Measurements from ENCODE around the gene ETV2.

ETV2 gene

DNA sequence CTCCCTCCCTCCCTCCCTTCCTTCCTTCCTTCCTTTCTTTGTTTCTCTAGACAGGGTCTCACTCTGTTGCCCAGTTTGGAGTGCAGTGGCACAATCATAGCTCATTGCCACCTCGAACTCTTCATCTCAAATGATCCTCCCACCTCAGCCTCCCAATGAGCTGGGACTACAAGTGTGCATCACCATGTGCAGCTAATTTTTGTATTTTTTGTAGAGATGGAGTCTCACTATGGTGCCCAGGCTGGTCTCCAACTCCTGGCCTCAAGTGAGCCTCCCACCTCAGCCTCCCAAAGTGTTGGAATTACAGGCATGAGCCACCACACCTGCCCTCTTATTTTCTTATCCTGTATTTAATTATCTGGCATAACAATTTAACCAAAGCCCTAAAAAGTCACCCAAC lies 29.1 kb downstream of the ETV2 start:
- Histone ChIP-seq H3K4me1 (ENCODE audit: control insufficient read depth, low read length) (no peaks in the 10 kb centered on the region), H4K20me1 (ENCODE audit: control insufficient read depth, insufficient read depth, low read depth, low read length) (no peaks in the 10 kb centered on the region), H3K27ac (ENCODE audit: low read depth, low read length) (no peak overlapping the region), H3F3A (ENCODE audit: control insufficient read depth, insufficient read depth) (no peaks in the 10 kb centered on the region), H3K9me2 (replicated peaks; ENCODE audit: control insufficient read depth, low read length) (no peaks in the 10 kb centered on the region), H3K27me3 (ENCODE audit: control insufficient read depth, low read length) (peaks cover 20% of the 10 kb centered on the region), H3K9me3 (ENCODE audit: control insufficient read depth, insufficient read depth, low read length) (no peaks in the 10 kb centered on the region), H3K36me3 (ENCODE audit: control insufficient read depth, low read length) (no peaks in the 10 kb centered on the region), H3K4me3 (ENCODE audit: low read length) (no peak overlapping the region), H3K4me2 (ENCODE audit: low read length) (no peak overlapping the region), H3K79me2 (ENCODE audit: control insufficient read depth, low read length) (no peaks in the 10 kb centered on the region)
- no peak for TF ChIP-seq EZH2phosphoT487 (IDR thresholded peaks at IDR 0.05; ENCODE audit: borderline replicate concordance, low read length)
- TF ChIP-seq, protein P1, sequence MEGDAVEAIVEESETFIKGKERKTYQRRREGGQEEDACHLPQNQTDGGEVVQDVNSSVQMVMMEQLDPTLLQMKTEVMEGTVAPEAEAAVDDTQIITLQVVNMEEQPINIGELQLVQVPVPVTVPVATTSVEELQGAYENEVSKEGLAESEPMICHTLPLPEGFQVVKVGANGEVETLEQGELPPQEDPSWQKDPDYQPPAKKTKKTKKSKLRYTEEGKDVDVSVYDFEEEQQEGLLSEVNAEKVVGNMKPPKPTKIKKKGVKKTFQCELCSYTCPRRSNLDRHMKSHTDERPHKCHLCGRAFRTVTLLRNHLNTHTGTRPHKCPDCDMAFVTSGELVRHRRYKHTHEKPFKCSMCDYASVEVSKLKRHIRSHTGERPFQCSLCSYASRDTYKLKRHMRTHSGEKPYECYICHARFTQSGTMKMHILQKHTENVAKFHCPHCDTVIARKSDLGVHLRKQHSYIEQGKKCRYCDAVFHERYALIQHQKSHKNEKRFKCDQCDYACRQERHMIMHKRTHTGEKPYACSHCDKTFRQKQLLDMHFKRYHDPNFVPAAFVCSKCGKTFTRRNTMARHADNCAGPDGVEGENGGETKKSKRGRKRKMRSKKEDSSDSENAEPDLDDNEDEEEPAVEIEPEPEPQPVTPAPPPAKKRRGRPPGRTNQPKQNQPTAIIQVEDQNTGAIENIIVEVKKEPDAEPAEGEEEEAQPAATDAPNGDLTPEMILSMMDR (IDR thresholded peaks at IDR 0.05; ENCODE audit: low read depth, low read length, poor library complexity, severe bottlenecking), result no peak

DNA sequence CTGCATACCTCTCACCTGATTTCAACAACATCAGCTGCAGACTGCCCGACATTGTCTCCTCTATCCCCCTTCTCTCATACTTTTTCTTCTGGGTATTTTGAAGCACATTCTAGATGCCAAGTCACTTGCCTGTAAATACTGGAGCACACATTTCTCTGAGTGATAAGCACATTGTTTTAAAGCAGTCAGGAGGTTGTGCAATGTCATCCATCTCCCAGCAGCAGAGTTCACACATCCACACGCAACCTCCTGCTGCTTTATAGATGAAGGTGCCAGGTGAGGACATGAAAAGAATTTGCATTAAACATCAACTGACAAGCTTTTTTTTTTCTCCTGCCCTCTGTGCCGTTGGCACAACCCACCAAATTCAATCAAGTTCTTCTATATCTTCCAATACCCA lies 30.3 kb downstream of the ETV2 start:
- H3K27me3 ChIP-seq (ENCODE audit: control insufficient read depth, low read length), result peaks cover 20% of the 10 kb centered on the region
- H3K9me3 ChIP-seq (ENCODE audit: control insufficient read depth, insufficient read depth, low read length), result no peaks in the 10 kb centered on the region
- TF ChIP-seq EZH2phosphoT487 (IDR thresholded peaks at IDR 0.05; ENCODE audit: borderline replicate concordance, low read length), result no peak
- TF ChIP-seq, protein P1 (IDR thresholded peaks at IDR 0.05; ENCODE audit: low read depth, low read length, poor library complexity, severe bottlenecking), result no peak
- no peaks in the 10 kb centered on the region for H3K9me2 ChIP-seq (replicated peaks; ENCODE audit: control insufficient read depth, low read length)
- H4K20me1 ChIP-seq (ENCODE audit: control insufficient read depth, insufficient read depth, low read depth, low read length), result no peaks in the 10 kb centered on the region
- H3F3A ChIP-seq (ENCODE audit: control insufficient read depth, insufficient read depth), result no peaks in the 10 kb centered on the region
- H3K79me2 ChIP-seq (ENCODE audit: control insufficient read depth, low read length), result no peaks in the 10 kb centered on the region
- H3K4me1 ChIP-seq (ENCODE audit: control insufficient read depth, low read length), result no peaks in the 10 kb centered on the region
- no peak overlapping the region for H3K4me2 ChIP-seq (ENCODE audit: low read length)
- no peaks in the 10 kb centered on the region for H3K36me3 ChIP-seq (ENCODE audit: control insufficient read depth, low read length)
- H3K4me3 ChIP-seq (ENCODE audit: low read length), result no peak overlapping the region
- no peak overlapping the region for H3K27ac ChIP-seq (ENCODE audit: low read depth, low read length)

DNA sequence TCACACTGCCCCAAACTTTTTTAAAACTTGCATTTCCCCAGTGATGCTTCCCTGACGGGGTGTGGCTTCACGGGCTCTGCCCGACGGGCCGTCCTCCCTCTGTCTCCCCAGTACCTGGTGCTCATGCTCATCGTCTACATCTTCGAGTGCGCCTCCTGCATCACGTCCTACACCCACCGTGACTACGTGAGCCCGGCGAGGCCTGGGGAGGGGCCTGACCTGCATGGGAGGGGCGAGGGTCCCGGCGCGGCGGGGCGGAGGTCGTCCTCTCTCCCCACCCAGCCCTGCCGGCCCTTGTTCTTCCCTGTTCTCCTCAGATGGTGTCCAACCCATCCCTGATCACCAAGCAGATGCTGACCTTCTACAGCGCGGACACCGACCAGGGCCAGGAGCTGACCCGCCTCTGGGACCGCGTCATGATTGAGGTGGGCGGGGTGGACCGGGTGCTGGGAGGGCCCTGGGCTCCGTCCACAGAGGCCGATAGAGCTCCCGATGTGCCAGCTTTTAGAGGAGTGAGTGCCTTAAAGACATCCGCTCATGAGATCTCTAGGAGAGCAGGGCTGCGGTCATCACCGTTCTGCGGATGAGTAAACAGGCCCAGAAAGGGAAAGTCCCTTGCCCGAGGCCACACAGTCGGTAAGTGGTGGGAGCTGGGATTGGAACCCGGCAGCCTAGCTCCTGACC lies 31.7 kb downstream of the ETV2 start:
- Histone ChIP-seq H3K36me3 (ENCODE audit: control insufficient read depth, low read length) (no peaks in the 10 kb centered on the region), H3K4me2 (ENCODE audit: low read length) (no peak overlapping the region), H3K9me3 (ENCODE audit: control insufficient read depth, insufficient read depth, low read length) (no peaks in the 10 kb centered on the region), H3K4me3 (ENCODE audit: low read length) (no peak overlapping the region), H3K27ac (ENCODE audit: low read depth, low read length) (no peak overlapping the region), H3K27me3 (ENCODE audit: control insufficient read depth, low read length) (peaks cover 20% of the 10 kb centered on the region), H4K20me1 (ENCODE audit: control insufficient read depth, insufficient read depth, low read depth, low read length) (no peaks in the 10 kb centered on the region), H3K9me2 (replicated peaks; ENCODE audit: control insufficient read depth, low read length) (no peaks in the 10 kb centered on the region), H3K79me2 (ENCODE audit: control insufficient read depth, low read length) (no peaks in the 10 kb centered on the region), H3F3A (ENCODE audit: control insufficient read depth, insufficient read depth) (no peaks in the 10 kb centered on the region), H3K4me1 (ENCODE audit: control insufficient read depth, low read length) (no peaks in the 10 kb centered on the region)
- TF ChIP-seq, protein P1 (IDR thresholded peaks at IDR 0.05; ENCODE audit: low read depth, low read length, poor library complexity, severe bottlenecking), result no peak
- no peak for TF ChIP-seq EZH2phosphoT487 (IDR thresholded peaks at IDR 0.05; ENCODE audit: borderline replicate concordance, low read length)
